ENCODE results near the gene TEX101. TPM values are rescaled to one million over a fixed set of nuclear protein-coding genes. Genes with fewer than 3 reads are reported as not detected.

The TEX101 gene
- total RNA-seq, 1 donor from 2014 or later = not detected

DNA sequence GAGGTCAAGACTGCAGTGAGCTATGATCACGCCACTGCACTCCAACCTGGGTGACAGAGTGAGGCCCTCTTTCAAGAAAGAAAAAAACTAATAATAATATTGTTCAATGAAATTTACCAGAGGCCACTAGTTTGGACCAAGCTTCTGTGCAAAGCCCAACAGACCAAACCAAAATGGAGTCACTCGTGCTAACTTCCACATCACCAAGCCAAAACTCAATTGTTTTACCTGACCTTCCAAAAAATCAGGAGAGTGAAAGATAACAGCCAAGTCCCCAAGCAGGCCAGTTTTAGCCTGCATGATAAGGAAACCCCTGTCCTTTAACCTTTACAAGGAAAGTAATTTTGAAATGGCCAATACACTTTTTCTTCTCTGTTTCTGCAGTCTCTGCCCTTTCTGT is 30.7 kb downstream of the TEX101 start:
- no peak for DNase-seq (ENCODE audit: low read depth)

- DNase-seq (ENCODE audit: low read depth) = peak; percentile 84
Observed at GRCh38 chr19:43446746-43447489, 32.2 kb downstream of the TEX101 start.

DNA sequence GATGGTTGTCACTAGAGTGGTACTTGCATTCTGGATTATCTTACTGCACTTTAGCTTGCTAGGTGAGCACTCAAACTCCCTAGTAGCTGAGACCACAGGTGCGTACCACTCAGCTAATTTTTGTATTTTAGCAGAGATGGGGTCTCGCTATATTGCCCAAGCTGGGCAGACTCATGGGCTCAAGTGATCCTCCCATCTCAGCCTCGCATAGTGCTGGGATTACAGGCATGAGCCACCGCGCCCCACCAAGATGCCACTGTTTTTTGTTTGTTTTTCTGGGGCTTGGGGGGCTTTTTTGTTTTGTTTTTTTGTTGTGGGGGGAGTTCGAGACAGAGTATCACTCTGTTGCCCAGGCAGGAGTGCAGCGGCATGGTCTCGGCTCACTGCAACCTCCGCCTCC is 33.0 kb downstream of the TEX101 start:
- no peak for DNase-seq (ENCODE audit: low read depth)

DNA sequence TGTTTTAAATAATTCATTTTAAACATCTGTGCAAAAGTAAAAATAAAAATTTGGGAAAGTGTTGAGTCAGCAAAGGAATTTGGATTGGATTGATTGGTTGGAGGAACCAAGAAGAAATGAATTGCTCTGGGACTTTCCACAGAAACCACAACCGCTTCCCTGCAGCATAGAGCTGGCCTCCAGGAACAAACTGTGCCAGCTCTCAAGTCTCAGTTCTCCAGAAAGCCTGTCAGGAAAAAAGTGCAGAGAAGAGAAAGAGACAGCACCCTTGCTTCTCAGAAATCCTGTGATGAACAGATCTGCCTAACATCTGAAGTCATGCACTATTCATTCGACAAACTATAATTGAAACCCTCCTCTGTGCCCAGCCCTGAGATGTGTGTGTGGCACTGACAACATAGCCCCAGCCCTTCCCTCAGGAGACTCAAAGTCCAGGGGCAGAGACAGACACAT is 35.9 kb downstream of the TEX101 start:
- DNase-seq (ENCODE audit: low read depth) = peak; percentile 51

DNA sequence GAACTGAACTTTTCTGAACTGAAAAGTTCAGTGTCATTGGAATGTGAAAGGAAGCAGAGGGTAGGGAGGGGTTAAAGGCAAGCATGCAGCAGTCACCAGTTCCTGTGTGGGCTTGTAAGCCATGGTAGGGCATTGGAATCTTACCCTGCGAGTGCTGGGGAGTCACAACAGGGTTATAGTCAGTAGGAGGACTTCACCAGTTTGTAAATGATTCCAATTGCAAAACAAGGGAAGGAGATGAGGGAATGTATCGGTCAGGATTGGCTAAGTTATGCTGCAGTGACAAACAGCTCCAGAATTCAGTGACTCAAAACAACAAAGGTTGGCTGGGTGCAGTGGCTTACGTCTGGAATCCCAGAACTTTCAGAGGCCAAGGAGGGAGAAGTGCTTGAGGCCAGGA is 37.9 kb downstream of the TEX101 start:
- no peak for DNase-seq (ENCODE audit: low read depth)

DNA sequence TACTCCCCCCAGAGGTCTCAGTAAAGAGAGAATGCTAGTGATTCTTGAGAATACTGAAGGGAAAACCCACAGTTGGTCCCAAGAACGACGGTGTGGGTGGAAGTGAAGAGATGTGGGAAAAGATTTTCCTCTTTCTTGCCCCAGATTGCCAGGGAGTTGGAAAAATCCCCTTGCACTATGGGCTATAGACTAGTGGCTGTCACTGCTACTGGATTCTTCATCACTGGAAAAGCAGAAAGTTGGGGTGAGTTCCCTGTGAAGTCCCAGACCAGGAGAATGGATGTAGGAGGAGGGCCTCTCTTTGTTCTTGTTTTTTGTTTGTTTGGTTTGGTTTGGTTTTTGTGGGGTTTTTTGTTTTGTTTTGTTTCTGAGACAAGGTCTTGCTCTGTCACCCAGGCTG is 39.3 kb downstream of the TEX101 start:
- DNase-seq (ENCODE audit: low read depth) = no peak

DNA sequence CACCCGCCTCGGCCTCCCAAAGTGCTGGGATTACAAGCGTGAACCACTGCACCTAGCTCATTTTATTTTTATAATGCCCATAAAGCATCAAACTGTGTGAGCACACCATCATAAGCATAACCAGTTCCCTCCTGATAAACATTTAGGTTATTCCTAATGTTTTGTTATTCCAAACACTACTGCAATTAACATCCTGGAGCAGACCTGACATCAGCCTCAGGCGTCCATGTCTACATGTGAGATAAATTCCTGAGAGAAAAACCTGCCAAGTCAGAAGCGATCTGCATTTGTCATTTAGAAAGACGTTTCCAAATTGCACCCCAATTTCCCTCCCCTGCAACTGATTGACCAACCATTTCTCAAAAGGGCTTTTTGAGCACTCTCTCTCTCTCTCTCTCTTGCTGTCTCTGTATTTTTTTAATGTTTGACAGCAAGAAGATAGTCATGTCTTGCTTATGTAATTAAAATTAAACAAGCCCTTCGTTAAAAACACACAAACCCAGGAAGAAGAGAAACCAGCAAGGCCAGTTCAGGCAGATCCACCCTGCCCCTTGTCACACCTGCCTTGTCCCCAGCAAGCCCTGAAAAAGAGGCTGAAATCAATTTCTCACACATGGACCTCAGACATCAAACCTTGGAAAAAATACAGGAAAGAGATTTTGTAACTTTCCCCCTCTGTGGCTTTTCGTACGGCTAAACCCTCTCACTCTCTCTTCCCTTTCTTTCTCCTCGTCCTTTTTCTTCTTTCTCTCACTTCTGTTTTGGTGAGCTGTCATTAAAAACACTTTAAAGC is 40.8 kb downstream of the TEX101 start:
- no peak for DNase-seq (ENCODE audit: low read depth)

GRCh38 chr19:43457809-43458208 is 43.1 kb downstream of the TEX101 start:
- DNase-seq (ENCODE audit: low read depth) = no peak

DNA sequence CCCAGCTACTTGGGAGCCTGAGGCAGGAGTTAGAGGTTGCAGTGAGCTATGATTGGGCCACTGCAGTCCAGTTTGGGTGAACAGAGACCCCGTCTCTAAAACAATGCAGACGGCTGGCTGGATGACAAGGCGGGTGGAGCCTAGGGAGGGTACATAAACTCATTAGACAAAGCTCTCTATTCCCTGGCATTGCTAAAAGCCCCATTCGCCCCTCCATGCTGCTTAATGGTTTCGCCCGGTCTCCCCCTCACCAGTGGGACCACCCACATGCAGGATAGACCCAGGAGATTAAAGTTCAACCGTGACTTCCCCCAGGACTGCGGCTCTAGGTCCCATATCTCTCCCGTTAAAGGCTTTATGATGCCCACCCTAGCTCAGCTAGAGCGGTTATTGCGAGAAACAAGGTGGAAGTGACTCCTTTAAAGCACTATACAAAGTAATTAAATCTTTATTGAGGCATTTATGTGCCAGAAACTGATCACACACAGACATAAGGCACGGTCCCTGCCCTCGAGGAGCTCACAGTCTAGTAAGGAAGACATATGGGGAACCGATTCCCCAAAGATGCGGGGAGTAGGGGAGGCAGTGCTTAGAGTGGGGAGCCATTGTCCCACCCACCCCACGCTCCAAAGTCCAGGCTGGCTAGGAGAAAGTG is 45.8 kb downstream of the TEX101 start:
- DNase-seq (ENCODE audit: low read depth) = no peak

DNA sequence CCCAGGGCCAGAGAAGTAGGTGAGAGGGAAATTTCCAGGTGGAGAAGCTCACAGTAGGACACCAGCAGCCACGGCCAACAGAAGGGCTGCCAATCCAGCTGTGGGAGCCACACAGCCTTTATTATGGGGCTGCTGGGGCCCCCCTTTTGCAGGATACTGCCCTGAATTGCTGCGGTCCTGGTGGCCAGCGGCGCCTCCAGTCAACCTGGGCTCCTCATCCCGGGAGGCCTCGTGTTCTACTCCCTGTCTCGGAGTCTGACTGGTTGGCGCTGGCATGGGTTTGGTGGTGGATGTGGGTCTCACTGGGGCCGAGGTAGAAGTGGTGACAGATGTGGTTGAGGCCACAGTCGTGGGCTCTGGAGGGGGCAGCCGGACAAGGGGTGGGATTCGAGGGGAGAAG is 46.6 kb downstream of the TEX101 start:
- no peak for DNase-seq (ENCODE audit: low read depth)

- no peak for DNase-seq (ENCODE audit: low read depth)
Observed at GRCh38 chr19:43462383-43462782, 47.7 kb downstream of the TEX101 start.

DNA sequence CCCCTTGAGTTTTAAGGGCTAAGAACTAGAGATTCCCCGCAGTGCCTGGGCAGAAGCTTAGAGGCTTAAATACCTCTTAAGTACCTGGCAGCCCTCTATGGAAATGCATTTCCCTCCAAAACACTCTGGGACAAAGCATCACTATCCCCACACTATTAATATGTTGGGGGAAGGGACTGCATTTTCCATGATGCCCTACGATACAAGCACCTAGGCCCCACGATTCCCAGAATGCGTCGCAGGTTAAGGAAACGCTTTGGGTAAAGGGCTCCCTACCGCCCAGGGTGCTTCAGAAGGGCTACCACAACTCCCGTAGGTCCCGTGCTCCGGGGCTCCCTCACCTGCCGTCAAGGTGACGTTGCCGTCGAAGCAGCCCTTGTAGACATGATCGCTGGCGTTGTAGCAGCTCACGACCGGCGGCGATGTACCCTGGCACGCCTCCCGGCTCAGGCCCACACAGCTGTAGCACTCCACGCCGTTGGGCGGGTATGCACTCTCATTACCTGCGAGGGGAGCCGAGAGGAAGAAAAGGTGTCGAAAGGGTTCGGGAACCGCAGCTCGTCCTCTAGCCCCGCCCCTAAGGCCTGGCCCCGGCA is 48.2 kb downstream of the TEX101 start:
- no peak for DNase-seq (ENCODE audit: low read depth)

GRCh38 chr19:43463381-43464133 is 48.9 kb downstream of the TEX101 start:
- DNase-seq (ENCODE audit: low read depth) = peak; percentile 88

- DNase-seq (ENCODE audit: low read depth) = no peak
Observed at GRCh38 chr19:43464134-43464775, 49.6 kb downstream of the TEX101 start.

GRCh38 chr19:43465468-43466120 is 50.9 kb downstream of the TEX101 start, which contains the start of gene LYPD3:
LYPD3 (minus strand) TSS chr19:43465608; CDS start chr19:43465571, 37 bp downstream.
- no peak for DNase-seq (ENCODE audit: low read depth)

- no peak for DNase-seq (ENCODE audit: low read depth)
Observed at GRCh38 chr19:43466793-43467192, 52.1 kb downstream of the TEX101 start.

DNA sequence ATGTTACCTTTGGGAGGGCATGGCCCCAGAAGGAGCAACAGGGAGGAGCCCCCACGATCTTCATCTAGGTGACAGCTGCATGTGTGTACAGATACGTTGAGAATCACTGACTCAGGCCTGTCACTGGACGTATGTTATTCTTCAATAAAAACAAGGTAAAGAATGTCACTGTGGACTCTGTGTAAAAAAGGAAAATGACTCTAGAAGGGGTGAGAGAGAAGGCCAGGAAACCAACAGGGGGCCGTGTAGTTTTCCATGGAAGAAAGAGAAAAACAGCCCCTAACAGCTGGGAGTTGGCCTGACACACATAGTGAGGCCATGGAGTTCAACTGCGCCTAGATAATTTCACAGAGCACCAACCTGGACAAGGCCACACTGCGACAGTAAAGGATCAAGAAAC is 52.6 kb downstream of the TEX101 start:
- no peak for DNase-seq (ENCODE audit: low read depth)

- DNase-seq (ENCODE audit: low read depth) = peak; percentile 13
Observed at GRCh38 chr19:43467730-43468129, 53.0 kb downstream of the TEX101 start.
